SKM-1 treated with dmso at 0.1 percent for 144 hours (cell line): ENCODE results near the gene LRFN4.
"Not testable (repeated sequence)": the region's sequence is repeated elsewhere in the genome, so short reads cannot be mapped to it uniquely, and the experiment has no call there.

Experiments used
- DNase-seq: peaks from one replicate; lab custom pipeline; 2025; ENCODE audit not compliant: unreplicated experiment; lab: John Stamatoyannopoulos, UW

The LRFN4 gene

GRCh38 chr11:66856496-66857233 is at the start of gene LRFN4:
TSS of gene LRFN4 (plus strand) at chr11:66857064. CDS start at chr11:66857745, 681 bp downstream.
- peak; percentile 52 for DNase-seq

- no peak for DNase-seq
Observed at GRCh38 chr11:66809592-66809991, 47.3 kb upstream of the LRFN4 start.

- DNase-seq = no peak
Observed at GRCh38 chr11:66810576-66811185, 46.2 kb upstream of the LRFN4 start.

GRCh38 chr11:66814678-66815077 is 42.2 kb upstream of the LRFN4 start:
- no peak for DNase-seq

GRCh38 chr11:66815646-66816045 is 41.2 kb upstream of the LRFN4 start:
- DNase-seq = no peak

GRCh38 chr11:66818231-66818955 is 38.5 kb upstream of the LRFN4 start:
- DNase-seq = no peak

- DNase-seq = no peak
Observed at GRCh38 chr11:66820381-66820780, 36.5 kb upstream of the LRFN4 start.

GRCh38 chr11:66820901-66821300 is 36.0 kb upstream of the LRFN4 start:
- DNase-seq = no peak

- DNase-seq = no peak
Observed at GRCh38 chr11:66823700-66824099, 33.2 kb upstream of the LRFN4 start.

GRCh38 chr11:66824573-66824972 is 32.3 kb upstream of the LRFN4 start:
- not testable (repeated sequence) for DNase-seq

GRCh38 chr11:66834539-66834845 is 22.4 kb upstream of the LRFN4 start:
- DNase-seq = no peak

GRCh38 chr11:66834943-66835342 is 21.9 kb upstream of the LRFN4 start:
- DNase-seq = no peak

GRCh38 chr11:66835768-66836405 is 21.0 kb upstream of the LRFN4 start:
- DNase-seq = no peak

- DNase-seq = no peak
Observed at GRCh38 chr11:66840317-66841091, 16.4 kb upstream of the LRFN4 start.

- no peak for DNase-seq
Observed at GRCh38 chr11:66841861-66842260, 15.0 kb upstream of the LRFN4 start.

- no peak for DNase-seq
Observed at GRCh38 chr11:66842501-66842895, 14.4 kb upstream of the LRFN4 start.

GRCh38 chr11:66842896-66843775 is 13.7 kb upstream of the LRFN4 start, which contains the start of gene RCE1:
TSS of gene RCE1 (plus strand) at chr11:66843441. CDS start at chr11:66843456, 15 bp downstream.
- DNase-seq = peak; percentile 81

GRCh38 chr11:66843776-66844495 is 12.9 kb upstream of the LRFN4 start:
- no peak for DNase-seq

- DNase-seq = no peak
Observed at GRCh38 chr11:66844496-66845142, 12.2 kb upstream of the LRFN4 start.
